IMR-90 (cell line): Measurements from ENCODE around the gene TSHZ1. TPM values are rescaled to one million over a fixed set of nuclear protein-coding genes. Genes with fewer than 3 reads are reported as not detected.

Experiments used
- ATAC-seq: fragments of 200-7000 bp; cut with Tn5 transposase; 2 replicates; pipeline ENCODE4 v1.9.1; 2020; ENCODE audit warnings: low read depth, mild to moderate bottlenecking, moderate library complexity
- BruUV-seq: library from RNA; stranded (reverse); fragments of 400-500 nt; replicated peaks from 2 replicates; lab custom pipeline; 2021; lab: Mats Ljungman, UMichigan
- CTCF ChIA-PET: fragments of 300-600 bp; formaldehyde crosslinking; extraction: SDS; loops from one replicate; lab custom pipeline; 2021; ENCODE audit warnings: antibody characterized with exemption; lab: Yijun Ruan, JAX
- POLR2A ChIA-PET: fragments of 300-600 bp; sonication (Branson Sonifier 250); formaldehyde crosslinking; loops from one replicate; lab custom pipeline; 2022; ENCODE audit warnings: antibody characterized with exemption; ENCODE audit not compliant: unreplicated experiment; lab: Charles Lee
- DNase-seq: peaks from one replicate; pipeline ENCODE4 v3.0.0; 2013
- H2AFZ ChIP-seq: replicated peaks from 2 replicates; pipeline ENCODE3; 2013; ENCODE audit warnings: low read length, mild to moderate bottlenecking; ENCODE audit not compliant: poor library complexity
- H2AK5ac ChIP-seq: 2 replicates; pipeline ENCODE4 v1.6.1; 2013; ENCODE audit warnings: low read depth, low read length, inconsistent platforms
- H2AK9ac ChIP-seq: replicated peaks from 2 replicates; pipeline ENCODE3; 2013; ENCODE audit warnings: mild to moderate bottlenecking, low read depth, low read length, moderate library complexity; ENCODE audit not compliant: poor library complexity
- H2BK120ac ChIP-seq: 2 replicates; pipeline ENCODE4 v1.6.1; 2013; ENCODE audit warnings: low read depth, low read length, inconsistent platforms
- H2BK15ac ChIP-seq: 3 replicates; pipeline ENCODE4 v1.6.1; 2013; ENCODE audit warnings: low read depth, low read length, inconsistent platforms
- H2BK20ac ChIP-seq: 2 replicates; pipeline ENCODE4 v1.6.1; 2013; ENCODE audit warnings: low read depth, mild to moderate bottlenecking, inconsistent platforms, low read length, moderate library complexity
- H2BK5ac ChIP-seq: 2 replicates; pipeline ENCODE4 v1.6.1; 2013; ENCODE audit warnings: mild to moderate bottlenecking, low read depth, low read length, inconsistent platforms; ENCODE audit not compliant: poor library complexity, severe bottlenecking
- H3K14ac ChIP-seq: replicated peaks from 2 replicates; pipeline ENCODE4 v1.6.1; 2013; ENCODE audit warnings: low read depth, low read length, inconsistent platforms
- H3K18ac ChIP-seq: 2 replicates; pipeline ENCODE4 v1.6.1; 2013; ENCODE audit warnings: low read depth, low read length, control low read depth
- H3K23ac ChIP-seq: 2 replicates; pipeline ENCODE4 v1.6.1; 2013; ENCODE audit warnings: low read depth, low read length, inconsistent platforms
- H3K27ac ChIP-seq: 2 replicates; pipeline ENCODE4 v1.5.1; 2013; ENCODE audit warnings: mild to moderate bottlenecking, control low read depth, low read length; ENCODE audit not compliant: insufficient read depth
- H3K27me3 ChIP-seq: 2 replicates; pipeline ENCODE4 v1.6.1; 2013; ENCODE audit warnings: low read length; ENCODE audit not compliant: control insufficient read depth, insufficient read depth
- H3K36me3 ChIP-seq: 2 replicates; pipeline ENCODE4 v1.6.1; 2013; ENCODE audit warnings: low read length, mixed read lengths; ENCODE audit not compliant: control insufficient read depth, insufficient read depth
- H3K4ac ChIP-seq: 2 replicates; pipeline ENCODE4 v1.6.1; 2013; ENCODE audit warnings: low read depth, low read length, inconsistent platforms
- H3K4me1 ChIP-seq: 2 replicates; pipeline ENCODE4 v1.6.1; 2013; ENCODE audit warnings: low read length, mixed read lengths; ENCODE audit not compliant: control insufficient read depth, insufficient read depth
- H3K4me2 ChIP-seq: 2 replicates; pipeline ENCODE4 v1.6.1; 2013; ENCODE audit warnings: low read depth, mild to moderate bottlenecking, control low read depth, low read length, moderate library complexity
- H3K4me3 ChIP-seq: 2 replicates; pipeline ENCODE4 v1.5.1; 2013; ENCODE audit warnings: low read depth, mild to moderate bottlenecking, control low read depth, low read length, moderate library complexity; ENCODE audit not compliant: insufficient read depth
- H3K56ac ChIP-seq: 2 replicates; pipeline ENCODE4 v1.6.1; 2013; ENCODE audit warnings: low read length, inconsistent platforms; ENCODE audit not compliant: insufficient read depth; ENCODE audit errors: extremely low read depth
- H3K79me1 ChIP-seq, 2 experiments: 2 replicates each; pipeline ENCODE4 v1.6.1; 2013; ENCODE audit warnings: low read length in 2 of 2, inconsistent platforms in 1 of 2, low read depth in 1 of 2
- H3K9ac ChIP-seq: 2 replicates; pipeline ENCODE4 v1.6.1; 2013; ENCODE audit warnings: low read depth, low read length, control low read depth
- H3K9me1 ChIP-seq: 2 replicates; pipeline ENCODE4 v1.6.1; 2013; ENCODE audit warnings: low read length, inconsistent platforms; ENCODE audit not compliant: insufficient read depth
- H3K9me3 ChIP-seq: 2 replicates; pipeline ENCODE4 v1.6.1; 2013; ENCODE audit warnings: low read length; ENCODE audit not compliant: control insufficient read depth, insufficient read depth
- H4K20me1 ChIP-seq: 2 replicates; pipeline ENCODE4 v1.6.1; 2013; ENCODE audit warnings: low read length, inconsistent platforms; ENCODE audit not compliant: insufficient read depth
- H4K5ac ChIP-seq: 2 replicates; pipeline ENCODE4 v1.6.1; 2013; ENCODE audit warnings: mild to moderate bottlenecking, low read depth, low read length, control low read depth
- H4K8ac ChIP-seq, 2 experiments: 2 replicates each; pipeline ENCODE4 v1.6.1; 2013; ENCODE audit warnings: low read depth in 2 of 2, low read length in 2 of 2, control low read depth in 1 of 2, inconsistent platforms in 1 of 2
- H4K91ac ChIP-seq: 2 replicates; pipeline ENCODE4 v1.6.1; 2013; ENCODE audit warnings: low read depth, low read length, inconsistent platforms; ENCODE audit not compliant: insufficient read depth
- BHLHE40 ChIP-seq: fragments of 150-350 bp; IDR thresholded peaks from 2 replicates; pipeline ENCODE4 v1.6.1; 2016; ENCODE audit warnings: mild to moderate bottlenecking, low read depth, low read length
- CEBPB ChIP-seq: IDR thresholded peaks from 2 replicates; pipeline ENCODE4 v1.6.1; 2012; ENCODE audit warnings: low read depth, low read length, improper control_type of control experiment
- CHD1 ChIP-seq: IDR thresholded peaks from 2 replicates; pipeline ENCODE4 v1.6.1; 2012; ENCODE audit warnings: low read depth, low read length, improper control_type of control experiment
- FOS ChIP-seq: fragments of 150-350 bp; IDR thresholded peaks from 2 replicates; pipeline ENCODE4 v1.6.1; 2016; ENCODE audit warnings: low read depth, low read length
- MAFK ChIP-seq: IDR thresholded peaks from 2 replicates; pipeline ENCODE4 v1.6.1; 2012; ENCODE audit warnings: low read depth, low read length, improper control_type of control experiment
- MAZ ChIP-seq: IDR thresholded peaks from 2 replicates; pipeline ENCODE4 v1.6.1; 2012; ENCODE audit warnings: low read depth, mild to moderate bottlenecking, low read length, improper control_type of control experiment, moderate library complexity, borderline replicate concordance
- MXI1 ChIP-seq: IDR thresholded peaks from 2 replicates; pipeline ENCODE4 v1.6.1; 2012; ENCODE audit warnings: low read depth, mild to moderate bottlenecking, low read length, moderate library complexity, borderline replicate concordance
- NFE2L2 ChIP-seq: fragments of 150-350 bp; IDR thresholded peaks from 2 replicates; pipeline ENCODE4 v1.6.1; 2016; ENCODE audit warnings: low read depth, mild to moderate bottlenecking, low read length
- POLR2A ChIP-seq: IDR thresholded peaks from 2 replicates; pipeline ENCODE4 v1.6.1; 2012; ENCODE audit warnings: mild to moderate bottlenecking, low read depth, low read length
- RAD21 ChIP-seq: IDR thresholded peaks from 2 replicates; pipeline ENCODE4 v1.6.1; 2012; ENCODE audit warnings: low read length, improper control_type of control experiment
- RCOR1 ChIP-seq: IDR thresholded peaks from 2 replicates; pipeline ENCODE4 v1.6.1; 2012; ENCODE audit warnings: mild to moderate bottlenecking, low read length, improper control_type of control experiment; ENCODE audit not compliant: insufficient replicate concordance
- RFX5 ChIP-seq: IDR thresholded peaks from 2 replicates; pipeline ENCODE4 v1.8.0; 2012; ENCODE audit warnings: low read depth, mild to moderate bottlenecking, low read length, moderate library complexity
- SMC3 ChIP-seq: fragments of 150-350 bp; IDR thresholded peaks from 2 replicates; pipeline ENCODE4 v1.6.1; 2016; ENCODE audit warnings: low read depth, mild to moderate bottlenecking, antibody characterized with exemption, low read length, moderate library complexity
- WGBS, 2 experiments: methylation state at CpG; one replicate each; pipeline versions ENCODE4 v1.1.5 to v1.1.7; 2013; ENCODE audit warnings: missing lambda C conversion rate in 2 of 2; ENCODE audit not compliant: insufficient read length in 1 of 2; ENCODE audit errors: extremely low coverage in 2 of 2; 5-methylcytosine and 5-hydroxymethylcytosine counted together
- dilution Hi-C: fragments of 300-500 bp; cut with HindIII; formaldehyde crosslinking; loops from one replicate; pipeline ENCODE4 v1.14.3; 2018; ENCODE audit warnings: low sequenced_read_pairs; ENCODE audit not compliant: unreplicated experiment
- in situ Hi-C: fragments of 300-500 bp; cut with MboI; formaldehyde crosslinking; loops from 3 replicates; pipeline ENCODE4 v1.14.3; 2019; ENCODE audit warnings: low sequenced_read_pairs, inconsistent platforms, mixed read lengths
- intact Hi-C: fragments of 100-400 bp; cut with micrococcal nuclease; formaldehyde crosslinking; loops from 2 replicates; pipeline ENCODE4 v1.10.0; 2022
- polyA plus RNA-seq, 3 experiments: library from polyadenylated mRNA; depleted of rRNA; stranded (reverse); fragments of >200 nt; gene quantifications; 2 replicates each; pipeline ENCODE4 v1.2.3, GENCODE V29; 2012; ENCODE audit warnings: low replicate concordance in 1 of 3
- total RNA-seq: library from RNA; depleted of rRNA; stranded (reverse); fragments of >200 nt; gene quantifications from 2 replicates; pipeline ENCODE4 v1.2.3, GENCODE V29; 2012
- TF ChIP-seq, protein P1 (sequence below): fragments of 150-350 bp; IDR thresholded peaks from 2 replicates; pipeline ENCODE4 v1.6.1; 2016; ENCODE audit warnings: low read depth, mild to moderate bottlenecking, low read length, moderate library complexity, borderline replicate concordance
- TF ChIP-seq, protein P2 (sequence below): fragments of 150-350 bp; IDR thresholded peaks from 2 replicates; pipeline ENCODE4 v1.6.1; 2017; ENCODE audit warnings: mild to moderate bottlenecking, antibody characterized with exemption, low read length, low read depth
- TF ChIP-seq, protein P3 (sequence below): conservative IDR thresholded peaks from 2 replicates; pipeline ENCODE4 v1.5.1; 2012; ENCODE audit warnings: mild to moderate bottlenecking, low read depth, low read length, improper control_type of control experiment

Gene TSHZ1
- total and polyA plus RNA-seq, 2 of the 4 experiments (the other 2 are of a cell fraction) = 7.1 to 10.0 TPM

DNA sequence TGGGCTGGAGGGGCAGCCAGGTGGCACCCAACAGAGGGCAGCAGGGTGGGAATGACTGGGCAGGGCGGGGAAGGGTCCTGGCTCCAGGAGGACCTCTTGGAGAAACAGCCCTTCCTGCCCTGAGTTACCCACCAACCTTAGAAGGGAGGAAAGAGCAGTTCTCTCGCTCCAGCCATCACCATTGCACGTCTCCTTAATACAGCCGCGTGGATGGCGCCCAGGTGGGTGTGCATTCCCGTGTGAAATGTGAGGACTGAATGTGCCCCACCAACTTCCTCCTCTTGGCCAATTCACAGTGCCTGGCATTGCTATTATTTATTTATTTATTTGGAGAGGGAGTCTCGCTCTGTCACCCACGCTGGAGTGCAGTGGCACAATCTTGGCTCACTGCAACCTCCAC is 109.9 kb downstream of the TSHZ1 start:
- Histone ChIP-seq H2BK5ac (no peak overlapping the region), H2AK9ac (peak overlapping the region; percentile 13), H3K9me1 (no peaks in the 10 kb centered on the region), H2AK5ac (no peak overlapping the region), H2BK20ac (no peak overlapping the region), H4K8ac (no peak overlapping the region), H3K27ac (no peak overlapping the region), H4K91ac (no peak overlapping the region), H3K79me1 (no peaks in the 10 kb centered on the region), H4K20me1 (no peaks in the 10 kb centered on the region), H3K14ac (no peak overlapping the region), H3K56ac (no peak overlapping the region), H4K5ac (no peak overlapping the region), H2BK15ac (no peak overlapping the region), H3K4me2 (no peak overlapping the region), H3K4me1 (no peaks in the 10 kb centered on the region), H3K4me3 (no peak overlapping the region), H2BK120ac (no peak overlapping the region), H3K23ac (no peak overlapping the region), H3K27me3 (peaks cover 1% of the 10 kb centered on the region; the same call in 1 of the 2 replicates), H3K4ac (no peak overlapping the region), H3K9ac (no peak overlapping the region), H3K9me3 (no peaks in the 10 kb centered on the region), H2AFZ (no peak overlapping the region), H3K36me3 (no peaks in the 10 kb centered on the region), H3K18ac (no peak overlapping the region)
- intact Hi-C loops (no loop called here), dilution Hi-C loops (no loop called here), in situ Hi-C loops (no loop called here)
- ChIA-PET CTCF (no interaction called here), POLR2A (no interaction called here)
- no peak for TF ChIP-seq FOS
- TF ChIP-seq, protein P1, sequence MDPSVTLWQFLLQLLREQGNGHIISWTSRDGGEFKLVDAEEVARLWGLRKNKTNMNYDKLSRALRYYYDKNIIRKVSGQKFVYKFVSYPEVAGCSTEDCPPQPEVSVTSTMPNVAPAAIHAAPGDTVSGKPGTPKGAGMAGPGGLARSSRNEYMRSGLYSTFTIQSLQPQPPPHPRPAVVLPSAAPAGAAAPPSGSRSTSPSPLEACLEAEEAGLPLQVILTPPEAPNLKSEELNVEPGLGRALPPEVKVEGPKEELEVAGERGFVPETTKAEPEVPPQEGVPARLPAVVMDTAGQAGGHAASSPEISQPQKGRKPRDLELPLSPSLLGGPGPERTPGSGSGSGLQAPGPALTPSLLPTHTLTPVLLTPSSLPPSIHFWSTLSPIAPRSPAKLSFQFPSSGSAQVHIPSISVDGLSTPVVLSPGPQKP = no peak
- TF ChIP-seq NFE2L2 = no peak
- TF ChIP-seq RAD21 = no peak
- TF ChIP-seq RCOR1 = no peak
- TF ChIP-seq, protein P2, sequence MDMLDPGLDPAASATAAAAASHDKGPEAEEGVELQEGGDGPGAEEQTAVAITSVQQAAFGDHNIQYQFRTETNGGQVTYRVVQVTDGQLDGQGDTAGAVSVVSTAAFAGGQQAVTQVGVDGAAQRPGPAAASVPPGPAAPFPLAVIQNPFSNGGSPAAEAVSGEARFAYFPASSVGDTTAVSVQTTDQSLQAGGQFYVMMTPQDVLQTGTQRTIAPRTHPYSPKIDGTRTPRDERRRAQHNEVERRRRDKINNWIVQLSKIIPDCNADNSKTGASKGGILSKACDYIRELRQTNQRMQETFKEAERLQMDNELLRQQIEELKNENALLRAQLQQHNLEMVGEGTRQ = no peak
- TF ChIP-seq CEBPB = no peak
- TF ChIP-seq, protein P3, sequence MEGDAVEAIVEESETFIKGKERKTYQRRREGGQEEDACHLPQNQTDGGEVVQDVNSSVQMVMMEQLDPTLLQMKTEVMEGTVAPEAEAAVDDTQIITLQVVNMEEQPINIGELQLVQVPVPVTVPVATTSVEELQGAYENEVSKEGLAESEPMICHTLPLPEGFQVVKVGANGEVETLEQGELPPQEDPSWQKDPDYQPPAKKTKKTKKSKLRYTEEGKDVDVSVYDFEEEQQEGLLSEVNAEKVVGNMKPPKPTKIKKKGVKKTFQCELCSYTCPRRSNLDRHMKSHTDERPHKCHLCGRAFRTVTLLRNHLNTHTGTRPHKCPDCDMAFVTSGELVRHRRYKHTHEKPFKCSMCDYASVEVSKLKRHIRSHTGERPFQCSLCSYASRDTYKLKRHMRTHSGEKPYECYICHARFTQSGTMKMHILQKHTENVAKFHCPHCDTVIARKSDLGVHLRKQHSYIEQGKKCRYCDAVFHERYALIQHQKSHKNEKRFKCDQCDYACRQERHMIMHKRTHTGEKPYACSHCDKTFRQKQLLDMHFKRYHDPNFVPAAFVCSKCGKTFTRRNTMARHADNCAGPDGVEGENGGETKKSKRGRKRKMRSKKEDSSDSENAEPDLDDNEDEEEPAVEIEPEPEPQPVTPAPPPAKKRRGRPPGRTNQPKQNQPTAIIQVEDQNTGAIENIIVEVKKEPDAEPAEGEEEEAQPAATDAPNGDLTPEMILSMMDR = no peak
- no peak for TF ChIP-seq RFX5
- no peak for TF ChIP-seq MAFK
- TF ChIP-seq CHD1 = no peak
- TF ChIP-seq POLR2A = no peak
- no peak for TF ChIP-seq MAZ
- TF ChIP-seq SMC3 = no peak
- no peak for TF ChIP-seq MXI1
- TF ChIP-seq BHLHE40 = no peak
- no CpG with 5 or more reads among the region's 9 CpGs for WGBS, 2 experiments
- BruUV-seq = no TSS peak
- no peak for DNase-seq
- ATAC-seq = no peak
